ENCODE results near the gene YTHDF1. TPM values are rescaled to one million over a fixed set of nuclear protein-coding genes. Genes with fewer than 3 reads are reported as not detected.

YTHDF1 gene
- total RNA-seq, 1 donor from 2014 or later, result 32.6 TPM

DNA sequence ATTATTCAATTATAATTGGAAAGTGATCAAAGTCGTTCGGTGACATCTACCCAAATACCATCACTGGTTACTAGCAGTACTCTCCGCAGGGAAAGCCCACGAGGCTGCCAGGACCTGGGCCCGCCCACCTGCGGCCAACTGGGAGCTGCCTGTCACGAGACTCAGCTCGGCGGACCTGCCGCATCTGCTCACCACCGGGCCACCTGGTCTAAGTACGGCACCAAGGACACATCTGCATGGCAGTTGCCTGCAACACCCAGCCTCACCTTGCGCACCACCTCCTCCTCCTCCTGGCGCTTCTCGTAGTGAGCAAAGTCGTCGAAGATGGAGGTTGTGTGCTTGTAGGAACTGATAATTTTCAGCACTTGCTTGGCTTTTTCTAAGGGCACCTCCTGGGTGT is 13.9 kb downstream of the YTHDF1 start:
- Mint-ChIP-seq H3K27ac (no peak overlapping the region), H3K27me3 (no peaks in the 10 kb centered on the region), H3K9me3 (no peaks in the 10 kb centered on the region), H3K4me1 (peaks cover 2% of the 10 kb centered on the region), H3K36me3 (ENCODE audit: low read depth) (peaks cover 89% of the 10 kb centered on the region), H3K4me3 (no peak overlapping the region)
- intact Hi-C loops (cut with micrococcal nuclease), result no loop called here
- CTCF ChIA-PET, result no interaction called here
- ATAC-seq (ENCODE audit: low read depth) (no peak), DNase-seq (no peak)
- TF ChIP-seq CTCF (IDR thresholded peaks at IDR 0.05), result no peak
- POLR2A ChIA-PET, result no interaction called here

- Mint-ChIP-seq H3K36me3 (ENCODE audit: low read depth) (peaks cover 85% of the 10 kb centered on the region), H3K4me1 (peaks cover 2% of the 10 kb centered on the region), H3K4me3 (no peak overlapping the region), H3K27me3 (no peaks in the 10 kb centered on the region), H3K27ac (no peak overlapping the region), H3K9me3 (no peaks in the 10 kb centered on the region)
- CTCF ChIA-PET, result interaction anchor here (0.9 kb wide), 1 partner anchor 25 kb away, joined by 3 read pairs; no protein-coding TSS in a partner anchor
- intact Hi-C loops (cut with micrococcal nuclease), result no loop called here
- ATAC-seq (ENCODE audit: low read depth) (no peak), DNase-seq (no peak)
- POLR2A ChIA-PET, result no interaction called here
- TF ChIP-seq CTCF (IDR thresholded peaks at IDR 0.05), result no peak
These were observed 17.3 kb downstream of the YTHDF1 start for GRCh38 chr20:63198606-63199005.

DNA sequence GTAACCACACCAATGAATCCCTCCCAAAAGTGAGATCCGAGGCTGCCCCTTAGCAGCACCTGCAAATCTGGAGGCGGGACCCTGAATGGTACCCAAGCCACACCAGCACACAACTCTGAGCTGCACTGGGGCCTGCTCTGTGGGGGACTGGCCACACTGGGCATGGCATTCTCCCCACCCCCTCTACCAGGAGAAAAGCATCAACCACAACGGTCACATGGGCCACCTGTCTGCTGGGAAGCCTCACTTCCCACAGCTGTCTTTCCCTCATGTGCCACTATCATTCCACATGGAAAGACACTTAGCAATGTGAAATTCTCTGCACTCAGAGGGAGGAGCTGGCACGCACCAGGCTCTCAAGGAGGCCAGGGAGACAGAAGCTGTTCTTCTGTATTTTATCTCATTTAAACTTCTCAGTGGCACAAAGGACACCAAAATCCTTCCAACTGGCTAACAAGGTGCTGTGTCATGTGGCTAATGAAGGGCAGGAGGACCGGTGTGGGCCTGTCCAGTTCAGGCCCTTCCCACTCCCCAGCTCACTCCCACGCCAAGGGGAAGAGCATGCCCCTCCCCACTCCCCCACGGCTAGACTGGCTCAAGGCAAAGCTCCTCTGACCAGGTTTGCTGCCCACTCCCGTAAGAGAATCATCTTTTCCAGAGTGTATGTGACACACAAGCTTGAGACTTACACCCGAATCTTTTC is 19.0 kb downstream of the YTHDF1 start:
- Mint-ChIP-seq H3K27ac (no peak overlapping the region), H3K36me3 (ENCODE audit: low read depth) (peaks cover 68% of the 10 kb centered on the region), H3K27me3 (no peaks in the 10 kb centered on the region), H3K4me3 (no peak overlapping the region), H3K9me3 (no peaks in the 10 kb centered on the region), H3K4me1 (peaks cover 2% of the 10 kb centered on the region)
- POLR2A ChIA-PET, result no interaction called here
- DNase-seq (no peak), ATAC-seq (ENCODE audit: low read depth) (no peak)
- intact Hi-C loops (cut with micrococcal nuclease), result no loop called here
- TF ChIP-seq CTCF (IDR thresholded peaks at IDR 0.05), result no peak
- CTCF ChIA-PET, result no interaction called here

GRCh38 chr20:63194797-63195173 is 21.1 kb downstream of the YTHDF1 start:
- intact Hi-C loops (cut with micrococcal nuclease), result no loop called here
- ChIA-PET POLR2A (no interaction called here), CTCF (no interaction called here)
- no peak for DNase-seq
- Mint-ChIP-seq H3K4me3 (no peak overlapping the region), H3K36me3 (ENCODE audit: low read depth) (peaks cover 49% of the 10 kb centered on the region), H3K27me3 (no peaks in the 10 kb centered on the region), H3K27ac (no peak overlapping the region), H3K4me1 (peaks cover 2% of the 10 kb centered on the region), H3K9me3 (no peaks in the 10 kb centered on the region)
- no peak for ATAC-seq (ENCODE audit: low read depth)
- TF ChIP-seq CTCF (IDR thresholded peaks at IDR 0.05), result no peak

DNA sequence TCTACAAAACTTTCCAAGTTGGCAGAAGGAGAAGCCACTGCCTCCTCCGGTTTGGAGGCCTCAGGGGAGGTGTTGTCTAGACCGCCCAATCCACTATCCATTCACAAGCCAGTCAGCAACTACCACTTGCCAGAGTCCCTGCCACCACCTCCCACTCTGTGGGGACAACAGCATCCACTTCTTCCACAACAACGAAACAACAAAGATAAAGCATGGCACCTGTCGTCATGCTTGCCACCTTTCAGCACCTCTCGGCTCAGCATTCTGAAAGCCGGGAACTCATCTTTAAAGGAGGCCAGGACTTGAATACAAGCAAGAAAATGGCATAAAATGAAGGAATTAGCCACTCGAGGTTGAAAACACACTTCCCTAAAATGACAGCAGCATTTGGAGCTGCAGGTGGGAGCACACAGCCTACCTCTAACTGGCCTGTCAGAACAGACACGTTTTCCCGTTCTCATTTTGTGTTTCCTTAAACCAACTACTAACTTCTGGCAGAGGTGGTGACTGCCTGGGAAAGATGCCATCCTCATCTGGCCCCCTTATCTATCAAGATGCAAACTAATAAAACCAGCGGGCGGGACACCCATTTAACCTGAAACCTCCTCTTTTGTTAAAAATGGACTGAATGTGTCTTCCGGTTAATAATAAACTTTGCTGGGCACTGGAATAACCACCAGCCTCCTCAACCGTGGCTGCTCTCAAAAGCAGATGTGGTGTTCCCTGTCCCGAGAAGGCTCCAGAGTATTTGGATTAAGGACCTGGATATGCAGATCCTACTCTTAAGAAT is 21.7 kb downstream of the YTHDF1 start:
- intact Hi-C loops (cut with micrococcal nuclease), result no loop called here
- Mint-ChIP-seq H3K27ac (no peak overlapping the region), H3K36me3 (ENCODE audit: low read depth) (peaks cover 46% of the 10 kb centered on the region), H3K27me3 (no peaks in the 10 kb centered on the region), H3K4me3 (no peak overlapping the region), H3K9me3 (no peaks in the 10 kb centered on the region), H3K4me1 (peaks cover 2% of the 10 kb centered on the region)
- ATAC-seq (ENCODE audit: low read depth), result no peak
- ChIA-PET POLR2A (no interaction called here), CTCF (no interaction called here)
- DNase-seq, result no peak
- TF ChIP-seq CTCF (IDR thresholded peaks at IDR 0.05), result no peak

All from activated B cell treated with CpG ODN at 0.5 μM for 24 hours (primary cell).